GM12878 (cell line): Measurements from ENCODE around the gene CHRNE. TPM values are rescaled to one million over a fixed set of nuclear protein-coding genes. Genes with fewer than 3 reads are reported as not detected.

Experiments used
- ATAC-seq: fragments of 200-7000 bp; cut with Tn5 transposase; 3 replicates; pipeline ENCODE4 v1.9.1; 2020; ENCODE audit warnings: mild to moderate bottlenecking, moderate library complexity
- BruUV-seq: library from RNA; stranded (reverse); fragments of 400-500 nt; replicated peaks from 2 replicates; lab custom pipeline; 2021; lab: Mats Ljungman, UMichigan
- CTCF ChIA-PET: fragments of 300-600 bp; sonication (Branson Sonifier 250); formaldehyde crosslinking; extraction: SDS; loops from one replicate; lab custom pipeline; 2021; ENCODE audit warnings: inconsistent platforms; lab: Yijun Ruan, JAX
- POLR2A ChIA-PET: fragments of 350-600 bp; formaldehyde crosslinking; extraction: SDS; loops from one replicate; lab custom pipeline; 2021; ENCODE audit warnings: inconsistent platforms; lab: Charles Lee
- RAD21 ChIA-PET: fragments of 300-600 bp; sonication (Branson Sonifier 250); formaldehyde crosslinking; loops from one replicate; lab custom pipeline; 2023; ENCODE audit warnings: antibody characterized with exemption; ENCODE audit not compliant: unreplicated experiment; lab: Charles Lee
- SMC1A ChIA-PET: fragments of 300-600 bp; sonication (Branson Sonifier 250); formaldehyde crosslinking; loops from one replicate; lab custom pipeline; 2023; ENCODE audit not compliant: unreplicated experiment, uncharacterized antibody; lab: Charles Lee
- DNase-seq: peaks from one replicate; pipeline ENCODE4 v3.0.0-alpha.2; 2011; ENCODE audit warnings: low read depth, low spot score
- FAIRE-seq: peaks from 3 replicates; lab custom pipeline; 2011; peaks lifted over from hg19 to GRCh38; lab: Jason Lieb, UNC
- H2AFZ ChIP-seq: 2 replicates; pipeline ENCODE4 v1.6.0; 2011; ENCODE audit warnings: low read depth, low read length, control low read depth; ENCODE audit not compliant: control insufficient read depth
- H3K27ac ChIP-seq: 2 replicates; pipeline ENCODE4 v1.5.1; 2011; ENCODE audit warnings: control low read depth; ENCODE audit not compliant: control insufficient read depth, insufficient read depth
- H3K27me3 ChIP-seq, 2 experiments: replicated peaks in 1 of 2; 2 replicates each; pipeline versions ENCODE4 v1.6.0 to v1.6.1; 2011; ENCODE audit warnings: low read length in 1 of 2; ENCODE audit not compliant: control insufficient read depth in 2 of 2, insufficient read depth in 2 of 2
- H3K36me3 ChIP-seq, 2 experiments: 2 replicates each; pipeline ENCODE4 v1.5.1; 2011; ENCODE audit warnings: low read length in 1 of 2; ENCODE audit not compliant: control insufficient read depth in 2 of 2, insufficient read depth in 2 of 2
- H3K4me1 ChIP-seq: 2 replicates; pipeline ENCODE4 v1.6.1; 2011; ENCODE audit warnings: mild to moderate bottlenecking, low read length, moderate library complexity, mixed read lengths; ENCODE audit not compliant: control insufficient read depth, insufficient read depth
- H3K4me2 ChIP-seq: 2 replicates; pipeline ENCODE4 v1.6.0; 2011; ENCODE audit warnings: control low read depth; ENCODE audit not compliant: control insufficient read depth, insufficient read depth
- H3K4me3 ChIP-seq: fragments of 200-600 bp; sonication (generic); 2 replicates; pipeline ENCODE4 v1.5.1; 2016
- H3K79me2 ChIP-seq: 2 replicates; pipeline ENCODE4 v1.6.0; 2011; ENCODE audit warnings: low read length; ENCODE audit not compliant: control insufficient read depth, insufficient read depth
- H3K9ac ChIP-seq: 2 replicates; pipeline ENCODE4 v1.8.0; 2011; ENCODE audit warnings: low read length, control low read depth, mixed read lengths; ENCODE audit not compliant: control insufficient read depth, insufficient read depth
- H3K9me3 ChIP-seq: replicated peaks from 3 replicates; pipeline ENCODE4 v1.5.1; 2011; ENCODE audit warnings: mild to moderate bottlenecking, low read length; ENCODE audit not compliant: control insufficient read depth, insufficient read depth
- H4K20me1 ChIP-seq: 2 replicates; pipeline ENCODE4 v1.6.0; 2011; ENCODE audit not compliant: control insufficient read depth, insufficient read depth
- BCLAF1 ChIP-seq: fragments of 450-650 bp; IDR thresholded peaks from 2 replicates; pipeline ENCODE4 v1.6.1; 2017; ENCODE audit warnings: antibody characterized with exemption, mild to moderate bottlenecking, moderate library complexity
- BRCA1 ChIP-seq: IDR thresholded peaks from 2 replicates; pipeline ENCODE4 v1.6.1; 2011; ENCODE audit warnings: low read depth, low read length, improper control_type of control experiment
- CBX3 ChIP-seq: fragments of 200-600 bp; sonication (generic); IDR thresholded peaks from 2 replicates; pipeline ENCODE4 v1.6.1; 2016; ENCODE audit warnings: low read depth, borderline replicate concordance
- EZH2 ChIP-seq: IDR thresholded peaks from 2 replicates; pipeline ENCODE4 v1.6.1; 2012; ENCODE audit warnings: low read depth, mild to moderate bottlenecking, control low read depth, inconsistent platforms, low read length, borderline replicate concordance; ENCODE audit not compliant: control insufficient read depth
- MYB ChIP-seq: fragments of 150-350 bp; IDR thresholded peaks from 2 replicates; pipeline ENCODE4 v1.6.1; 2014; ENCODE audit warnings: mild to moderate bottlenecking, low read depth, low read length, borderline replicate concordance
- PRDM15 ChIP-seq: fragments of 450-650 bp; formaldehyde crosslinking; IDR thresholded peaks from 2 replicates; pipeline ENCODE4 v1.4.0; 2020; ENCODE audit warnings: mild to moderate bottlenecking, moderate library complexity
- RAD21 ChIP-seq: IDR thresholded peaks from 2 replicates; pipeline ENCODE4 v1.6.1; 2011; ENCODE audit warnings: mild to moderate bottlenecking, low read depth, low read length, moderate library complexity; ENCODE audit not compliant: insufficient read depth
- RAD51 ChIP-seq: fragments of 450-650 bp; IDR thresholded peaks from 2 replicates; pipeline ENCODE4 v1.6.1; 2016; ENCODE audit warnings: moderate library complexity, mild to moderate bottlenecking, inconsistent platforms
- RBBP5 ChIP-seq: fragments of 200-600 bp; sonication (generic); conservative IDR thresholded peaks from 2 replicates; pipeline ENCODE4 v1.6.1; 2016
- SMC3 ChIP-seq: IDR thresholded peaks from 2 replicates; pipeline ENCODE4 v1.6.1; 2011; ENCODE audit warnings: low read length, improper control_type of control experiment, borderline replicate concordance
- SP1 ChIP-seq: IDR thresholded peaks from one replicate; pipeline ENCODE4 v1.6.1; 2011; ENCODE audit warnings: low read depth, low read length
- SREBF2 ChIP-seq: IDR thresholded peaks from 2 replicates; pipeline ENCODE4 v1.6.1; 2012; ENCODE audit warnings: mild to moderate bottlenecking, low read length
- TCF7 ChIP-seq: IDR thresholded peaks from 2 replicates; pipeline ENCODE4 v1.6.1; 2014; ENCODE audit warnings: antibody characterized with exemption, borderline replicate concordance
- WGBS: methylation state at CpG from one replicate; pipeline ENCODE4 v1.1.6; 2016; ENCODE audit warnings: low lambda C conversion rate; ENCODE audit not compliant: insufficient replicate concordance, insufficient coverage; ENCODE audit errors: missing lambda C conversion rate; 5-methylcytosine and 5-hydroxymethylcytosine counted together
- in situ Hi-C: fragments of 300-500 bp; cut with MboI; formaldehyde crosslinking; loops from 9 replicates; pipeline ENCODE4 v1.14.3; 2018; ENCODE audit warnings: mixed read lengths
- intact Hi-C: fragments of 100-400 bp; cut with micrococcal nuclease; formaldehyde crosslinking; loops from one replicate; pipeline ENCODE4 v1.14.2; 2022; ENCODE audit not compliant: unreplicated experiment
- polyA plus RNA-seq, 11 experiments: library from polyadenylated mRNA; depleted of rRNA in 4 of 11; unstranded in 6 of 11; stranded (reverse) in 5 of 11; fragments of >200 nt; fragmentation: Nextera tagmentation in 4 of 11; fragmentation: Illumina TruSeq in 1 of 11; extraction: Ambion mirVana in 4 of 11; extraction: Trizol in 1 of 11; gene quantifications; 1 replicate in 1 of 11; 2 replicates in 10 of 11; pipeline versions ENCODE4 v1.2.1 to v1.2.3, GENCODE V29; 2011 to 2016; ENCODE audit warnings: inconsistent platforms in 2 of 11, missing spikeins in 2 of 11, low read depth in 1 of 11
- total RNA-seq, 4 experiments: library from RNA; depleted of rRNA in 3 of 4; stranded (reverse); fragments of >200 nt in 3 of 4; fragmentation: Illumina TruSeq in 1 of 4; extraction: Trizol in 1 of 4; gene quantifications; 2 replicates each; pipeline versions ENCODE4 v1.2.1 to v1.2.3, GENCODE V29; 2013 to 2021

CHRNE gene
- total and polyA plus RNA-seq, 10 of the 15 experiments (the other 5 are each of a cell fraction or from before 2014, with no cell fraction given), result 0.05 to 0.11 (median 0.08) TPM; not detected in 6

- FAIRE-seq, result no peak
- no peak overlapping the region for H3K4me3 ChIP-seq
- ChIA-PET RAD21 (interaction anchor here (0.6 to 2.2 kb wide), 9 partner anchors 31 to 164 kb away, joined by 3 to 28 read pairs (median 4); partner anchors contain the start of genes CAMTA2, PFN1, RNF167 and SLC25A11), POLR2A (interaction anchor here (0.6 to 1.4 kb wide), 4 partner anchors 8 to 151 kb away, joined by 3 to 6 read pairs (median 4); partner anchors contain the start of genes RNF167, SLC25A11 and SPAG7), SMC1A (interaction anchor here (1.1 to 3.2 kb wide), 8 partner anchors 9 to 154 kb away, joined by 3 to 20 read pairs (median 5); partner anchors contain the start of genes C17orf107, RNF167, SLC25A11 and SPAG7), CTCF (interaction anchor here (0.7 to 3.0 kb wide), 19 partner anchors 10 to 159 kb away, joined by 3 to 35 read pairs (median 6); partner anchors contain the start of genes CAMTA2, ENO3, RNF167 and SLC25A11)
- H3K9ac ChIP-seq, result no peak overlapping the region
- H3K9me3 ChIP-seq, result no peaks in the 10 kb centered on the region
- H3K79me2 ChIP-seq, result no peaks in the 10 kb centered on the region
- in situ Hi-C loops (no loop called here), intact Hi-C loops (no loop called here)
- TF ChIP-seq PRDM15 (CRISPR knock-in tag) (no peak), MYB (no peak), SP1 (no peak), BRCA1 (no peak), RAD21 (no peak), BCLAF1 (no peak), TCF7 (no peak), SMC3 (no peak), RBBP5 (no peak), EZH2 (no peak), SREBF2 (no peak), CBX3 (no peak), RAD51 (no peak)
- H4K20me1 ChIP-seq, result no peaks in the 10 kb centered on the region
- peak overlapping the region; percentile 15; the same call in 1 of the 2 replicates for H2AFZ ChIP-seq
- no peak for DNase-seq
- H3K27ac ChIP-seq, result no peak overlapping the region
- no peaks in the 10 kb centered on the region; a peak in 1 of 4 replicates for H3K27me3 ChIP-seq
- no peaks in the 10 kb centered on the region for H3K36me3 ChIP-seq
- ATAC-seq, result no peak
- BruUV-seq, result no TSS peak
- peaks cover 7% of the 10 kb centered on the region for H3K4me1 ChIP-seq
- WGBS, result 67% methylated on average over 9 of the region's 10 CpGs
- no peak overlapping the region for H3K4me2 ChIP-seq
These were observed 5.4 kb upstream of the CHRNE start for GRCh38 chr17:4908301-4908700.
